Activated CD4-positive, alpha-beta memory T cell treated with anti-CD3 and anti-CD28 coated beads, Interleukin-2, amount 10 ng/mL, durations not matched to agents 7 days and 5 days (primary cell): ENCODE results near the gene TRAK2. TPM values are rescaled to one million over a fixed set of nuclear protein-coding genes. Genes with fewer than 3 reads are reported as not detected.
"Not testable (repeated sequence)": the region's sequence is repeated elsewhere in the genome, so short reads cannot be mapped to it uniquely, and the experiment has no call there.

Experiments used
- CTCF ChIA-PET: fragments of 350-600 bp; sonication (Branson Sonifier 250); formaldehyde crosslinking; loops from one replicate; lab custom pipeline; 2021; ENCODE audit warnings: antibody characterized with exemption, inconsistent platforms; lab: Charles Lee
- POLR2A ChIA-PET: fragments of 350-600 bp; sonication (Branson Sonifier 250); formaldehyde crosslinking; loops from one replicate; lab custom pipeline; 2021; ENCODE audit warnings: antibody characterized with exemption; lab: Charles Lee
- DNase-seq: peaks from one replicate; pipeline ENCODE4 v3.0.0-alpha.2; 2020
- H3K27ac Mint-ChIP-seq: one replicate; pipeline ENCODE4 v1.8.0; 2021; ENCODE audit warnings: mild to moderate bottlenecking, mixed read lengths
- H3K27me3 Mint-ChIP-seq: one replicate; pipeline ENCODE4 v1.8.0; 2021; ENCODE audit warnings: mixed read lengths
- H3K36me3 Mint-ChIP-seq: one replicate; pipeline ENCODE4 v1.8.0; 2021; ENCODE audit warnings: low read depth, mixed read lengths
- H3K4me1 Mint-ChIP-seq: one replicate; pipeline ENCODE4 v1.8.0; 2021; ENCODE audit warnings: mixed read lengths
- H3K4me3 Mint-ChIP-seq: one replicate; pipeline ENCODE4 v1.8.0; 2021; ENCODE audit warnings: mild to moderate bottlenecking, mixed read lengths
- H3K9me3 Mint-ChIP-seq: one replicate; pipeline ENCODE4 v1.8.0; 2021; ENCODE audit warnings: mixed read lengths
- total RNA-seq, 2 experiments: library from RNA; stranded (reverse); gene quantifications; one replicate each; pipeline ENCODE4 v1.2.3, GENCODE V29; 2021

The TRAK2 gene
- total RNA-seq, 2 experiments from 2014 or later = 47.3 to 49.3 TPM

DNA sequence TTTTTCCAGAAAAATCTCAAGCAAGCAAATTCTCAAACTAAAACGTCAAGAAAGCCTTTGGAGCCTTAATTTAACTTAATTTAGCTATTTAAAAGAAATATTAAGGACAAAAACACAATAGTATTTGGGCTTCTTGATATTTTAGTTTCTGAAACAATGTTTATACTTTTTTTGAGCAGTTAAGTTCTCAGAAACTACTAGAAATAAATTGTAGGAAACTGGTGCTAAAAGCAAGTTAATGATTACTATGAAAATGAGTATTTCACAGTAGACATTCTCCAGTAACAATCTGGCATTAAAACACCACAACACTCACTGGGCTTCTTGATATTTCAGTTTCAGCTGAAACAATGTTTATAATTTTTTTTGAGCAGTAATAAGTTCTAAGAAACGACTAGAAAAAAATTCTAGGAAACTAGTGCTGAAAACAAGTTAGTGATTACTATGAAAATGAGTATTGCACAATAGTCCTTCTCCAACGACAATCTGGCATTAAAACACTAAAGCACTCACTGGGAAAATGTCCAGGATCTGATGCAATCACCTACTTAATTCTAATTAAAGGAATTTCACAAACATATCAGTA, 45.1 kb downstream of the TRAK2 start:
- Mint-ChIP-seq H3K27ac (peak overlapping the region; percentile 44), H3K4me1 (peaks cover 45% of the 10 kb centered on the region)
- POLR2A ChIA-PET = interaction anchor here (0.7 to 2.8 kb wide), 6 partner anchors 8 to 173 kb away, joined by 3 to 22 read pairs (median 6); partner anchors contain the start of genes STRADB and TRAK2

DNA sequence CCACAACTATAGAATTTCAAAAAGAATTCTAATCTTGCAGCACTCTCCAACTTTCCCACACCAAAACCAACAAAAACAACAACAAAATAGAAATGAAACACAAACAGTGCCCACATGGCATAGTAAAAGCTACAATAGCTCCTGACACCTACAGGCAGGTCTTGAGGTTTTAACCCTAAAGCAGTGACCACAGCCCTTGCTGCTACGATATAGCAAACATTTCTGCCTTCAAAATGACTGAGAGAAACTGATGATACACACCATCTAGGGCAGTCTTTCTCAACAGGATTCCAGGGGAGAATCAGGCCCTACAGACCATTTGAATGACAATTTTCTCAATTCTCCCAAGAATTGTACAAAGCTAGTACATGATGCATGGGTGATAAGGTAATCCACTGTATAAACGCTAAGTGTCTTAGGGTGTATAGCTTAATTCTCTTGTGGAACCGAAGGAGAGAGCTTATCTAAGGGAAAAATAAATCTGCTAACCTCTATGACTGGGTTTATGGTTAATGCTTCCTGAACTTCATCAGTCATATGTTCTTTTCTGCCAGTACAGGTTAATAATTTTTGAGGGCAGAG, 46.5 kb downstream of the TRAK2 start:
- POLR2A ChIA-PET = interaction anchor here (0.6 to 2.8 kb wide), 9 partner anchors 9 to 862 kb away, joined by 3 to 11 read pairs (median 3); partner anchors contain the start of gene TRAK2
- Mint-ChIP-seq H3K4me3 (no peak overlapping the region), H3K27me3 (no peaks in the 10 kb centered on the region), H3K27ac (peak overlapping the region; percentile 47), H3K9me3 (no peaks in the 10 kb centered on the region), H3K36me3 (peaks cover 42% of the 10 kb centered on the region), H3K4me1 (peaks cover 46% of the 10 kb centered on the region)
- DNase-seq = no peak
- CTCF ChIA-PET = interaction anchor here (0.8 to 1.3 kb wide), 4 partner anchors 9 to 168 kb away, joined by 3 to 4 read pairs (median 4); partner anchors contain the start of gene STRADB

More for the DNA sequence above, 45.1 kb downstream of the TRAK2 start:
- Mint-ChIP-seq H3K27me3 (no peaks in the 10 kb centered on the region), H3K4me3 (no peak overlapping the region), H3K36me3 (peaks cover 48% of the 10 kb centered on the region), H3K9me3 (no peaks in the 10 kb centered on the region)
- CTCF ChIA-PET = interaction anchor here (1.2 kb wide), 1 partner anchor 443 kb away, joined by 3 read pairs; the partner anchor contains the start of gene ORC2
- DNase-seq = no peak

DNA sequence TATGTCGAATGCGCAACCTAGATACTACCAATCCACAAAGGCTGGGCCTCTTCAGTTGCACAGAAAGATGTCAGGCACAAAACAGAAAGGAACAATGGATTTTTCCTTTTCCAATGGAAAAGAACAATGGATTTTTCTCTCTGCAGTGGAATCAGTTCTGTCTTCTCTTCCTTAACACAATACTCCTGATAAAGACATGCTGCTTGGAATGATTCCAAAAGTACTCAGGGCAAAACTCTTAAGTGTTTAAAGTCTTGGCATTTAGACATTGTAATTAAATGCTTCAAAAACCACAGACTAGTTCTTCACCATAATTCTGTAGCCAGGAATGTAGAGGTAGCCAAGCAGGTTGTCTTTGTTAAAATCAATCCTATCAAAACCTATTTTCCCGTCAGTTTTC, 47.4 kb downstream of the TRAK2 start:
- POLR2A ChIA-PET = no interaction called here
- no peaks in the 10 kb centered on the region for H3K27me3 Mint-ChIP-seq
- peaks cover 46% of the 10 kb centered on the region for H3K4me1 Mint-ChIP-seq
- no peak overlapping the region for H3K27ac Mint-ChIP-seq
- peaks cover 49% of the 10 kb centered on the region for H3K36me3 Mint-ChIP-seq
- no peaks in the 10 kb centered on the region for H3K9me3 Mint-ChIP-seq
- CTCF ChIA-PET = interaction anchor here (0.8 kb wide), 1 partner anchor 172 kb away, joined by 3 read pairs; no protein-coding TSS in a partner anchor
- DNase-seq = no peak
- H3K4me3 Mint-ChIP-seq = no peak overlapping the region

DNA sequence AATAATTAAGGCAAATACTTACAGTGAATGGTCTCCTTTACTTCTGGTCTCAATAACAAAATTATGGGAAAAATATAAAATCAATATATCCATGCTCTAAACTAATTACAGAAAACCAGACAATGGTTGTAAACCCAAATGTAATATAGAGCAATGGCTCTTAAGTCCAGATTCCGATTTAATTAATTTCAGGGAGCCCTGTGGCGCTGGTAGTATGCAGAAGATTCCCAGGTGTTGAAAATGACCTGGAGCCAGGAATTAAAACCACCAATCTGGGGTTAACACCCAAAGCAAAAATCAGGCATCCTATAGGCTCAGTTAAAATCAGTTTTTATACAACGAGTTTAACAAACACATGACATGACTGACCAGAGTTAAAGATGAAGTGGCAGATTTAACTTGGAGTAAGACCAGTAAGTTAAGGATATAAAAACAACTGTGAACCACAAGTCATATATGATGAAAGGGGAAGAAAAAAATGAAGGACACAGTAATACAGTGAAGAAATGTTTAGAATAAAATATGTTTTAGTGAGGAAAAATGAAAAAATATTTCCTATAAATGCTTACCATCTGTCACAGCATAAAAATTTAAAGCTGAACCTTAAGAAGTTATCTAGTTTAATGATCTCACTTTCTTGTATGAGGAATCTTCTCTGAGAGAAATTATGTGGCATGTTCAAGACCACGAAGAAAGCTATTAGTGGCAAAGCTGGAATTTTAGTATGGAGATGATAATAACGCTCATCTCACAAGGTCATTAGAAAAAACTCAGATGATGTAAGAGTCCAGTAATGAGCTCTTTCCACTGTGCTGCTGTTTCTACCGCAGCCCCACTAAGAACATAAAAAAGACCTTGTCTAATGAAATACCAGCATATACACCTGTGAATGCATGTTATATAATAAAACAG, 48.4 kb downstream of the TRAK2 start:
- Mint-ChIP-seq H3K4me3 (no peak overlapping the region), H3K9me3 (no peaks in the 10 kb centered on the region), H3K4me1 (peaks cover 45% of the 10 kb centered on the region), H3K36me3 (peaks cover 51% of the 10 kb centered on the region), H3K27me3 (no peaks in the 10 kb centered on the region), H3K27ac (no peak overlapping the region)
- POLR2A ChIA-PET = interaction anchor here (2.0 kb wide), 1 partner anchor 48 kb away, joined by 5 read pairs; the partner anchor contains the start of genes STRADB and TRAK2
- CTCF ChIA-PET = interaction anchor here (0.8 kb wide), 1 partner anchor 171 kb away, joined by 3 read pairs; no protein-coding TSS in a partner anchor
- no peak for DNase-seq

DNA sequence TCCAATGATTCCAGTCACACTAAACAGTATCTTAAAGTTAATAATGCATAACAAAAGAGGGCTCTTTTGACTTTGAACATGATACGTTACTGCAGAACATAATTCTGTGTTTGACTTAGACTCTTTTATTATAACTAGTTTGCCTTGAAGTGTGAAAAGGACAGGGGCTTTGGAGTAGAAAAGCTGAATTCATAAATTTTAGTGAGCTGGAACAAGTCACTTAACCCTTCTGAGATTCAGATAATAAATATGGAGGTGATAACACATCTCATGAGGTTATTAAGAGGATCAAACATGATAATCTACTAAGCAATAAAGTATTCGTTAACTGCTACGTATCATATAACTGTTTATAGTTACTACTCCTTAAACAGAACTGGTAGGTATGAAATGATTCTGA, 49.4 kb downstream of the TRAK2 start:
- CTCF ChIA-PET = no interaction called here
- Mint-ChIP-seq H3K4me3 (no peak overlapping the region), H3K9me3 (no peaks in the 10 kb centered on the region), H3K27ac (no peak overlapping the region), H3K36me3 (peaks cover 48% of the 10 kb centered on the region), H3K4me1 (peaks cover 38% of the 10 kb centered on the region), H3K27me3 (no peaks in the 10 kb centered on the region)
- DNase-seq = no peak
- POLR2A ChIA-PET = interaction anchor here (2.0 kb wide), 1 partner anchor 49 kb away, joined by 5 read pairs; the partner anchor contains the start of genes STRADB and TRAK2

DNA sequence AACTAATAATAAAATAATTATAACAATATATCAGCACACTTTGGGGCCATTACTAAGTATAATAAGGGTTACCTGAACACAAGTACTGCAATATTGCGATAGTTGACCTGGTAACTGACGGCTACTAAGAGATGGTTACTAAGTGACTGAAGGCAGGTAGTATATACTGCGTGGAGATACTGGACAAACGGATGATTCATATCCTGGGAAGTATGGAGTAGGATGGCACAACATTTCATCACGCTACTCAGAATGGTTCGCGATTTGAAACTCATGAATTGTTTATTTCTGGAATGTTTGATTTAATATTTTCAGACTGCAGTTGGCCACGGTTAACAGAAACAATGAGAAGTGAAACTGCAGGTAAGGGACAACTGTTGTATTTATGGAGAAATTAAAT, 54.7 kb downstream of the TRAK2 start:
- H3K36me3 Mint-ChIP-seq = peaks cover 47% of the 10 kb centered on the region
- no peaks in the 10 kb centered on the region for H3K9me3 Mint-ChIP-seq
- no peak overlapping the region for H3K4me3 Mint-ChIP-seq
- no peak for DNase-seq
- no peaks in the 10 kb centered on the region for H3K27me3 Mint-ChIP-seq
- H3K27ac Mint-ChIP-seq = no peak overlapping the region
- H3K4me1 Mint-ChIP-seq = peaks cover 4% of the 10 kb centered on the region
- ChIA-PET CTCF (no interaction called here), POLR2A (no interaction called here)

DNA sequence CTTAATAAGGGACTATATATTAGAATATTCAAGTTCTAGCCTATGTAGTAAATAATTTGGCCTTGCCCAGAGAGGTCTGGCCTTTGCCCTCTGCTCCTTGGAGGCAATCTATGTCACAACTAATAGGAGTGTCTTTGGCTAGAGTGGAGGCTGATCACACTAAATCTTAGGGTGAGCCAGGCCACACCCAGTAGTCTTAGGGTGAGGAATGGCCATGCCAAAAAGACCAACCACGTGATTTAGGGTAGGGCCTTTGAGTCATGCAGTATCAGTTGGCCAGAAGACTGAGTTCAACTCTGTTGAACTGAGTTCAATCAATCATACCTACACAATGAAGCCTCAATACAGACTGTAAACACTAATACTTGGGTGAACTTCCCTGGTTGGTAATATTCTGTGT, 68.1 kb downstream of the TRAK2 start:
- ChIA-PET POLR2A (interaction anchor here (1.3 kb wide), 1 partner anchor 62 kb away, joined by 3 read pairs; no protein-coding TSS in a partner anchor), CTCF (interaction anchor here (1.5 kb wide), 1 partner anchor 19 kb away, joined by 4 read pairs; no protein-coding TSS in a partner anchor)
- no peak overlapping the region for H3K27ac Mint-ChIP-seq
- no peak for DNase-seq
- no peak overlapping the region for H3K4me3 Mint-ChIP-seq
- peaks cover 61% of the 10 kb centered on the region for H3K36me3 Mint-ChIP-seq
- no peaks in the 10 kb centered on the region for H3K4me1 Mint-ChIP-seq
- H3K27me3 Mint-ChIP-seq = no peaks in the 10 kb centered on the region
- no peaks in the 10 kb centered on the region for H3K9me3 Mint-ChIP-seq

DNA sequence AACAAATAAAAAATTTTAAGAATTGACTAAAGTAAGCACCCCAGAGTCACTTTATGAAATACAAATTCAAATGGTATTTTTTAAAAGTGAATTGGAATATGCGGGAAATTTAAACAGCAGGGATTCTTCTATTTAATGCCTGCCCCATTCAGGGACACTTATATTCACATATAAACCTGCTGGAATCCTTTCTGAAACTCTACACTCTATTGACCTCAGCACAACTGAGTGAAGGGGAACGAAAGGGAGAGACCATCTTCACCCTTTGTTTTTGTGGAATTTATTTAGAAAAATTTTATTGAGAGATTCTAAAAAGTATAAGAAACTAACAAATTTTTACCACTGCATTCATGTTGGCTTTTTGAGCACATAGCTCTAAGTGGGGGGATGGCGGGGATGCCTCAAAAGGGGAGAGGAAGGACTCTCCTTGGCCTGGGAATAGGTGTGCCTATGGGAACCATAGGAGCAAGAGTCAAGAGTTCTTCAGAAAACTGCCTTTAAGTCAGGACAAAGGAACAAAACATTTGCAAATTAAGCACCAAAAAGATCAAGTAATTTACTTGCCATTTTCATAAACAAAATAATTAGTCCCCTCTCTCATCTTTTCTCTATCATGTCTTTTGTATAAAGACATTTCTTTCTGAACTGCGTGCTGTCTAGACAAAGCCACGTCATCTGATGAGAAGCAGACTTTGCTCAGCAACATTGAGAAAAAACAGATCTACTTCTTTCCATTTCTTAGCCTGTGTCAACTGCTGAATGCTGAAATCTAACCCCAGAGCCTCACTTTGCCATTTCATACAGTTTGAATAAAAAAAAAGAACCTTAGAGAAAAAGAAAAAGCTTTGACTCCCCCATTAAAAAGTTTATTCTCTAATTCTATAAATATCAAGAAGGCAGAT, 72.5 kb downstream of the TRAK2 start:
- Mint-ChIP-seq H3K27me3 (no peaks in the 10 kb centered on the region), H3K27ac (no peak overlapping the region), H3K36me3 (peaks cover 56% of the 10 kb centered on the region), H3K4me1 (no peaks in the 10 kb centered on the region), H3K4me3 (no peak overlapping the region), H3K9me3 (peaks cover 4% of the 10 kb centered on the region)
- ChIA-PET POLR2A (no interaction called here), CTCF (interaction anchor here (0.6 to 1.5 kb wide), 2 partner anchors 146 to 901 kb away, joined by 3 read pairs; no protein-coding TSS in a partner anchor)
- no peak for DNase-seq

DNA sequence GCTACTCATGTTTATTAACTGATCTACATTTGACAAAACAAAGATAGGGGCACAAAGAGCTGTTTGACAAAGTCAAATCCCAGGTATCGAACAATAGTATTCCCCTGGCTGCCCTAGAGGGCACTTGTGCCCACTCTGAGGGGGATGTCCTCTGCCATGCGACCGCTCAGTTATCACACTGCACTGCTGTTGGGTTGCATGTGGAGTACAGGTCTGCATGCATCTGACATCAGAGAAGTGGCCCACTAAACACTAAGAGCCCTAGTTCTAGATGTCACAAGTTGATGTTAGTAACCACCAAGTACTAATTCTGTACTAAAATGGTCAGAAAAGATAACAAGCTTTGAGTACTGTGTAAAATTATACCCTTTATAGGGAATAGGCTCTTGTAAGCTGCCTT, 74.0 kb downstream of the TRAK2 start:
- Mint-ChIP-seq H3K27me3 (no peaks in the 10 kb centered on the region), H3K9me3 (peaks cover 4% of the 10 kb centered on the region), H3K4me3 (no peak overlapping the region), H3K4me1 (no peaks in the 10 kb centered on the region), H3K27ac (no peak overlapping the region), H3K36me3 (peaks cover 59% of the 10 kb centered on the region)
- CTCF ChIA-PET = interaction anchor here (0.6 kb wide), 1 partner anchor 801 kb away, joined by 3 read pairs; no protein-coding TSS in a partner anchor
- POLR2A ChIA-PET = no interaction called here
- no peak for DNase-seq

DNA sequence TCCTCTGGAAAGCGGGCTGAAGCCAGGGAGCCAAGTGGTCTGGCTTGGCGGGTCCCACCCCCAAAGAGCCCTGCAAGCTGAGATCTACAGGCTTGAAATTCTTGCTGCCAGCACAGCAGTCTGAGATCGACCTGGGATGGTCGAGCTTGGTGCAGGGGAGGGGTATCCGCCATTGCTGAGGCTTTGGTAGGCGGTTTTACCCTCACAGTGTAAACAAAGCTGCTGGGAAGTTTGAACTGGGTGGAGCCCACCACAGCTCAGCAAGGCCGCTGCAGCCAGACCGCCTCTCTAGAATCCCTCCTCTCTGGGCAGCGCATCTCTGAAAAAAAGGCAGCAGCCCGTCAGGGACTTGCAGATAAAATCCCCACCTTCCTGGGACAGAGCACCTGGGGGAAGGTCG, 81.5 kb downstream of the TRAK2 start:
- Mint-ChIP-seq H3K27me3 (no peaks in the 10 kb centered on the region), H3K27ac (no peak overlapping the region), H3K4me3 (no peak overlapping the region), H3K36me3 (peaks cover 91% of the 10 kb centered on the region), H3K9me3 (peaks cover 27% of the 10 kb centered on the region), H3K4me1 (peaks cover 2% of the 10 kb centered on the region)
- ChIA-PET CTCF (no interaction called here), POLR2A (no interaction called here)
- no peak for DNase-seq

DNA sequence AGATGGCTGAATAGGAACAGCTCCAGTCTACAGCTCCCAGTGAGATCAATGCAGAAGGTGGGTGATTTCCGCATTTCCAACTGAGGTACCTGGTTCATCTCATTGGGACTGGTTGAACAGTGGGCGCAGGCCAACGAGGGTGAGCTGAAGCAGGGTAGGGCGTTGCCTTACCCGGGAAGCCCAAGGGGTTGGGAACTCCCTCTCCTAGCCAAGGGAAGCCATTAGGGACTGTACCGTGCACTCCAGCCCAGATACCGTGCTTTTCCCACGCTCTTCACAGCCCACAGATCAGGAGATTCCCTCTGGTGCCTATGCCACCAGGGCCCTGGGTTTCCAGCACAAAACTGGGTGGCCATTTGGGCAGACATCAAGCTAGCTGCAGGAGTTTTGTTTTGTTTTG, 81.9 kb downstream of the TRAK2 start:
- H3K27me3 Mint-ChIP-seq, H3K4me3 Mint-ChIP-seq, DNase-seq, POLR2A ChIA-PET, CTCF ChIA-PET, H3K27ac Mint-ChIP-seq, H3K4me1 Mint-ChIP-seq: not testable (repeated sequence)
- H3K36me3 Mint-ChIP-seq = peaks cover 89% of the 10 kb centered on the region
- peaks cover 23% of the 10 kb centered on the region for H3K9me3 Mint-ChIP-seq

DNA sequence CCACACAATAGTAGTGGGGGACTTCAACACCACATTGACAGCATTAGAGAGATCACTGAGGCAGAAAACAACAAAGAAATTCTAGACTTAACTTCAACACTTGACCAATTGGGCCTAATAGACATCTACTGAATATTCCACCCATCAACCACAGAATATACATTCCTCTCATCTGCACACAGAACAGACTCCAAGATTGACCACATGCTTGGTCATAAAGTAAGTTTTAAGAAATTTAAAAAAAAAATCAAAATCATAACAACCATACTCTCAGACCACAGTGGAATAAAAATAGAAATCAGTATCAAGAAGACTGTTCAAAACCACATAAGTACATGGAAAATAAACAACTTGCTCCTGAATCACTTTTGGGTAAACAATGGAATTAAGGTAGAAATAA, 85.1 kb downstream of the TRAK2 start:
- peaks cover 25% of the 10 kb centered on the region for H3K9me3 Mint-ChIP-seq
- H3K27me3 Mint-ChIP-seq = no peaks in the 10 kb centered on the region
- CTCF ChIA-PET = interaction anchor here (2.7 to 4.2 kb wide), 3 partner anchors 101 to 133 kb away, joined by 30 to 43 read pairs (median 31); no protein-coding TSS in a partner anchor
- H3K36me3 Mint-ChIP-seq = peaks cover 87% of the 10 kb centered on the region
- no peak overlapping the region for H3K27ac Mint-ChIP-seq
- DNase-seq = no peak
- POLR2A ChIA-PET = no interaction called here
- H3K4me1 Mint-ChIP-seq = peaks cover 23% of the 10 kb centered on the region
- no peak overlapping the region for H3K4me3 Mint-ChIP-seq
